Cardiac fibroblast (primary cell): ENCODE measurements around the gene EDC3.

Experiments
- DNase-seq, 2 donors: peaks; one replicate each; pipeline versions ENCODE4 v3.0.0 to v3.0.0-alpha.2; 2010; ENCODE audit warnings: low read depth in 2 of 2
- H3K4me3 ChIP-seq, 2 donors: replicated peaks in 1 of 2; 1 replicate in 1 of 2; 2 replicates in 1 of 2; pipeline ENCODE4 v1.5.1; 2011; ENCODE audit warnings: low read depth in 2 of 2, low read length in 2 of 2, mild to moderate bottlenecking in 2 of 2, moderate library complexity in 1 of 2
- TF ChIP-seq, protein P1 (sequence below): IDR thresholded peaks from one replicate; pipeline ENCODE4 v1.5.1; 2011; ENCODE audit warnings: low read depth, mild to moderate bottlenecking, low read length, inconsistent platforms

The EDC3 gene

GRCh38 chr15:74723187-74723586, 27.4 kb upstream of the EDC3 start:
- no peak overlapping the region for H3K4me3 ChIP-seq
- TF ChIP-seq, protein P1, sequence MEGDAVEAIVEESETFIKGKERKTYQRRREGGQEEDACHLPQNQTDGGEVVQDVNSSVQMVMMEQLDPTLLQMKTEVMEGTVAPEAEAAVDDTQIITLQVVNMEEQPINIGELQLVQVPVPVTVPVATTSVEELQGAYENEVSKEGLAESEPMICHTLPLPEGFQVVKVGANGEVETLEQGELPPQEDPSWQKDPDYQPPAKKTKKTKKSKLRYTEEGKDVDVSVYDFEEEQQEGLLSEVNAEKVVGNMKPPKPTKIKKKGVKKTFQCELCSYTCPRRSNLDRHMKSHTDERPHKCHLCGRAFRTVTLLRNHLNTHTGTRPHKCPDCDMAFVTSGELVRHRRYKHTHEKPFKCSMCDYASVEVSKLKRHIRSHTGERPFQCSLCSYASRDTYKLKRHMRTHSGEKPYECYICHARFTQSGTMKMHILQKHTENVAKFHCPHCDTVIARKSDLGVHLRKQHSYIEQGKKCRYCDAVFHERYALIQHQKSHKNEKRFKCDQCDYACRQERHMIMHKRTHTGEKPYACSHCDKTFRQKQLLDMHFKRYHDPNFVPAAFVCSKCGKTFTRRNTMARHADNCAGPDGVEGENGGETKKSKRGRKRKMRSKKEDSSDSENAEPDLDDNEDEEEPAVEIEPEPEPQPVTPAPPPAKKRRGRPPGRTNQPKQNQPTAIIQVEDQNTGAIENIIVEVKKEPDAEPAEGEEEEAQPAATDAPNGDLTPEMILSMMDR, result no peak
- no peak for DNase-seq

DNA sequence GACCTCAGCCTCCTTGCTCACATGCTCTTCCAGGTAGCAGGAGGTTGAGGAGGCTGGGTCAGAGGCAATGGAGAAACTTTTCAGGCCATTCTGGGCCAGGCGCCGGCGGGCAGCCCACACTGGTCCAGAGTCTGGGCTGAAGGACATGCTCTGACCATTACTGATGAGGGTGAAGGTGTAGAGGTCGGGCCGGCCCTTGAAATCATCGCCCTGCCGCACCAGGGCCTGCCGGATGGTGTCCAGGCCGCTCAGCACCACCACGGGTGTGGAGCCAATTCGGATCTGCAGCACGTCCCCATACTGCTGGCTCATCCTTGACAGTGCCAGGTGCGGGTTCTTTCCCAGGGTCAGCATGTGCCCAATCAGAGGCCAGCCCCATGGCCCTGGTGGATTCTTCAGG, 26.8 kb upstream of the EDC3 start:
- TF ChIP-seq, protein P1, result no peak
- DNase-seq, result no peak
- no peak overlapping the region for H3K4me3 ChIP-seq

GRCh38 chr15:74716651-74717050, 20.8 kb upstream of the EDC3 start:
- DNase-seq, result no peak
- TF ChIP-seq, protein P1, result no peak
- no peak overlapping the region for H3K4me3 ChIP-seq

- H3K4me3 ChIP-seq, result no peak overlapping the region
- DNase-seq, result no peak
- TF ChIP-seq, protein P1, result no peak
Measured at GRCh38 chr15:74712311-74712710, 16.5 kb upstream of the EDC3 start.

- no peak for DNase-seq
- H3K4me3 ChIP-seq, result no peak overlapping the region
- TF ChIP-seq, protein P1, result no peak
Measured at GRCh38 chr15:74710319-74711094, 14.7 kb upstream of the EDC3 start.

- H3K4me3 ChIP-seq, result no peak overlapping the region
- DNase-seq, result no peak
- TF ChIP-seq, protein P1, result no peak
Measured at GRCh38 chr15:74709892-74710291, 14.1 kb upstream of the EDC3 start.

- H3K4me3 ChIP-seq, result no peak overlapping the region
- TF ChIP-seq, protein P1, result no peak
- peak; percentile 7 to 32 for DNase-seq
Measured at GRCh38 chr15:74709011-74709410, 13.2 kb upstream of the EDC3 start.
